Thyroid gland (tissue), 4 donors: Measurements from ENCODE around the gene GNG7.

Experiments used
- CTCF ChIP-seq, 6 experiments: fragments of 200-600 bp in 3 of 6; fragments of 450-650 bp in 3 of 6; sonication (generic) in 3 of 6; IDR thresholded peaks; one replicate each; pipeline ENCODE4 v1.5.1; 2016 to 2019; ENCODE audit warnings: antibody characterized with exemption in 6 of 6, mild to moderate bottlenecking in 2 of 6, inconsistent platforms in 1 of 6, moderate library complexity in 1 of 6
- POLR2A ChIP-seq, 2 donors: fragments of 450-650 bp; IDR thresholded peaks; one replicate each; pipeline ENCODE4 v1.6.1; 2017; ENCODE audit warnings: antibody characterized with exemption in 2 of 2, mild to moderate bottlenecking in 2 of 2, moderate library complexity in 1 of 2

GRCh38 chr19:2492870-2493269, 209.6 kb downstream of the GNG7 start:
- TF ChIP-seq POLR2A (IDR thresholded peaks at IDR 0.05) (no peak), CTCF (IDR thresholded peaks at IDR 0.05) (no peak)
